IMR-90 (cell line): ENCODE data around the gene VAMP7. TPM values are rescaled to one million over a fixed set of nuclear protein-coding genes. Genes with fewer than 3 reads are reported as not detected.

Experiments used
- ATAC-seq: fragments of 200-7000 bp; cut with Tn5 transposase; 2 replicates; pipeline ENCODE4 v1.9.1; 2020; ENCODE audit warnings: low read depth, mild to moderate bottlenecking, moderate library complexity
- BruUV-seq: library from RNA; stranded (reverse); fragments of 400-500 nt; replicated peaks from 2 replicates; lab custom pipeline; 2021; lab: Mats Ljungman, UMichigan
- CTCF ChIA-PET: fragments of 300-600 bp; formaldehyde crosslinking; extraction: SDS; loops from one replicate; lab custom pipeline; 2021; ENCODE audit warnings: antibody characterized with exemption; lab: Yijun Ruan, JAX
- POLR2A ChIA-PET: fragments of 300-600 bp; sonication (Branson Sonifier 250); formaldehyde crosslinking; loops from one replicate; lab custom pipeline; 2022; ENCODE audit warnings: antibody characterized with exemption; ENCODE audit not compliant: unreplicated experiment; lab: Charles Lee
- DNase-seq: peaks from one replicate; pipeline ENCODE4 v3.0.0; 2013
- H2AFZ ChIP-seq: replicated peaks from 2 replicates; pipeline ENCODE3; 2013; ENCODE audit warnings: low read length, mild to moderate bottlenecking; ENCODE audit not compliant: poor library complexity
- H2AK5ac ChIP-seq: 2 replicates; pipeline ENCODE4 v1.6.1; 2013; ENCODE audit warnings: low read depth, low read length, inconsistent platforms
- H2AK9ac ChIP-seq: replicated peaks from 2 replicates; pipeline ENCODE3; 2013; ENCODE audit warnings: mild to moderate bottlenecking, low read depth, low read length, moderate library complexity; ENCODE audit not compliant: poor library complexity
- H2BK120ac ChIP-seq: 2 replicates; pipeline ENCODE4 v1.6.1; 2013; ENCODE audit warnings: low read depth, low read length, inconsistent platforms
- H2BK15ac ChIP-seq: 3 replicates; pipeline ENCODE4 v1.6.1; 2013; ENCODE audit warnings: low read depth, low read length, inconsistent platforms
- H2BK20ac ChIP-seq: 2 replicates; pipeline ENCODE4 v1.6.1; 2013; ENCODE audit warnings: low read depth, mild to moderate bottlenecking, inconsistent platforms, low read length, moderate library complexity
- H2BK5ac ChIP-seq: 2 replicates; pipeline ENCODE4 v1.6.1; 2013; ENCODE audit warnings: mild to moderate bottlenecking, low read depth, low read length, inconsistent platforms; ENCODE audit not compliant: poor library complexity, severe bottlenecking
- H3K14ac ChIP-seq: replicated peaks from 2 replicates; pipeline ENCODE4 v1.6.1; 2013; ENCODE audit warnings: low read depth, low read length, inconsistent platforms
- H3K18ac ChIP-seq: 2 replicates; pipeline ENCODE4 v1.6.1; 2013; ENCODE audit warnings: low read depth, low read length, control low read depth
- H3K23ac ChIP-seq: 2 replicates; pipeline ENCODE4 v1.6.1; 2013; ENCODE audit warnings: low read depth, low read length, inconsistent platforms
- H3K27ac ChIP-seq: 2 replicates; pipeline ENCODE4 v1.5.1; 2013; ENCODE audit warnings: mild to moderate bottlenecking, control low read depth, low read length; ENCODE audit not compliant: insufficient read depth
- H3K27me3 ChIP-seq: 2 replicates; pipeline ENCODE4 v1.6.1; 2013; ENCODE audit warnings: low read length; ENCODE audit not compliant: control insufficient read depth, insufficient read depth
- H3K36me3 ChIP-seq: 2 replicates; pipeline ENCODE4 v1.6.1; 2013; ENCODE audit warnings: low read length, mixed read lengths; ENCODE audit not compliant: control insufficient read depth, insufficient read depth
- H3K4ac ChIP-seq: 2 replicates; pipeline ENCODE4 v1.6.1; 2013; ENCODE audit warnings: low read depth, low read length, inconsistent platforms
- H3K4me1 ChIP-seq: 2 replicates; pipeline ENCODE4 v1.6.1; 2013; ENCODE audit warnings: low read length, mixed read lengths; ENCODE audit not compliant: control insufficient read depth, insufficient read depth
- H3K4me2 ChIP-seq: 2 replicates; pipeline ENCODE4 v1.6.1; 2013; ENCODE audit warnings: low read depth, mild to moderate bottlenecking, control low read depth, low read length, moderate library complexity
- H3K4me3 ChIP-seq: 2 replicates; pipeline ENCODE4 v1.5.1; 2013; ENCODE audit warnings: low read depth, mild to moderate bottlenecking, control low read depth, low read length, moderate library complexity; ENCODE audit not compliant: insufficient read depth
- H3K56ac ChIP-seq: 2 replicates; pipeline ENCODE4 v1.6.1; 2013; ENCODE audit warnings: low read length, inconsistent platforms; ENCODE audit not compliant: insufficient read depth; ENCODE audit errors: extremely low read depth
- H3K79me1 ChIP-seq, 2 experiments: 2 replicates each; pipeline ENCODE4 v1.6.1; 2013; ENCODE audit warnings: low read length in 2 of 2, inconsistent platforms in 1 of 2, low read depth in 1 of 2
- H3K9ac ChIP-seq: 2 replicates; pipeline ENCODE4 v1.6.1; 2013; ENCODE audit warnings: low read depth, low read length, control low read depth
- H3K9me1 ChIP-seq: 2 replicates; pipeline ENCODE4 v1.6.1; 2013; ENCODE audit warnings: low read length, inconsistent platforms; ENCODE audit not compliant: insufficient read depth
- H3K9me3 ChIP-seq: 2 replicates; pipeline ENCODE4 v1.6.1; 2013; ENCODE audit warnings: low read length; ENCODE audit not compliant: control insufficient read depth, insufficient read depth
- H4K20me1 ChIP-seq: 2 replicates; pipeline ENCODE4 v1.6.1; 2013; ENCODE audit warnings: low read length, inconsistent platforms; ENCODE audit not compliant: insufficient read depth
- H4K5ac ChIP-seq: 2 replicates; pipeline ENCODE4 v1.6.1; 2013; ENCODE audit warnings: mild to moderate bottlenecking, low read depth, low read length, control low read depth
- H4K8ac ChIP-seq, 2 experiments: 2 replicates each; pipeline ENCODE4 v1.6.1; 2013; ENCODE audit warnings: low read depth in 2 of 2, low read length in 2 of 2, control low read depth in 1 of 2, inconsistent platforms in 1 of 2
- H4K91ac ChIP-seq: 2 replicates; pipeline ENCODE4 v1.6.1; 2013; ENCODE audit warnings: low read depth, low read length, inconsistent platforms; ENCODE audit not compliant: insufficient read depth
- BHLHE40 ChIP-seq: fragments of 150-350 bp; IDR thresholded peaks from 2 replicates; pipeline ENCODE4 v1.6.1; 2016; ENCODE audit warnings: mild to moderate bottlenecking, low read depth, low read length
- POLR2A ChIP-seq: IDR thresholded peaks from 2 replicates; pipeline ENCODE4 v1.6.1; 2012; ENCODE audit warnings: mild to moderate bottlenecking, low read depth, low read length
- WGBS, 2 experiments: methylation state at CpG; one replicate each; pipeline versions ENCODE4 v1.1.5 to v1.1.7; 2013; ENCODE audit warnings: missing lambda C conversion rate in 2 of 2; ENCODE audit not compliant: insufficient read length in 1 of 2; ENCODE audit errors: extremely low coverage in 2 of 2; 5-methylcytosine and 5-hydroxymethylcytosine counted together
- dilution Hi-C: fragments of 300-500 bp; cut with HindIII; formaldehyde crosslinking; loops from one replicate; pipeline ENCODE4 v1.14.3; 2018; ENCODE audit warnings: low sequenced_read_pairs; ENCODE audit not compliant: unreplicated experiment
- in situ Hi-C: fragments of 300-500 bp; cut with MboI; formaldehyde crosslinking; loops from 3 replicates; pipeline ENCODE4 v1.14.3; 2019; ENCODE audit warnings: low sequenced_read_pairs, inconsistent platforms, mixed read lengths
- intact Hi-C: fragments of 100-400 bp; cut with micrococcal nuclease; formaldehyde crosslinking; loops from 2 replicates; pipeline ENCODE4 v1.10.0; 2022
- polyA plus RNA-seq, 3 experiments: library from polyadenylated mRNA; depleted of rRNA; stranded (reverse); fragments of >200 nt; gene quantifications; 2 replicates each; pipeline ENCODE4 v1.2.3, GENCODE V29; 2012; ENCODE audit warnings: low replicate concordance in 1 of 3
- total RNA-seq: library from RNA; depleted of rRNA; stranded (reverse); fragments of >200 nt; gene quantifications from 2 replicates; pipeline ENCODE4 v1.2.3, GENCODE V29; 2012

The VAMP7 gene
- total and polyA plus RNA-seq, 2 of the 4 experiments (the other 2 are of a cell fraction): 21.7 to 39.1 TPM

- no peak overlapping the region for H4K8ac ChIP-seq
- ATAC-seq (no peak), DNase-seq (no peak)
- H2BK5ac ChIP-seq: no peak overlapping the region
- H3K14ac ChIP-seq: no peak overlapping the region
- no peak overlapping the region for H2AFZ ChIP-seq
- H3K18ac ChIP-seq: no peak overlapping the region
- CTCF ChIA-PET: no interaction called here
- no CpG with 5 or more reads among the region's 3 CpGs for WGBS, 2 experiments
- no peak overlapping the region for H3K27ac ChIP-seq
- peaks cover 6 to 14% of the 10 kb centered on the region in 2 experiments; a peak in 3 of 4 replicates for H3K79me1 ChIP-seq
- no peaks in the 10 kb centered on the region for H4K20me1 ChIP-seq
- no peaks in the 10 kb centered on the region for H3K9me1 ChIP-seq
- in situ Hi-C loops: no loop called here
- peaks cover 14% of the 10 kb centered on the region for H3K36me3 ChIP-seq
- H3K9ac ChIP-seq: no peak overlapping the region
- intact Hi-C loops: no loop called here
- H3K4me2 ChIP-seq: no peak overlapping the region
- H3K23ac ChIP-seq: no peak overlapping the region
- H4K91ac ChIP-seq: no peak overlapping the region
- H2BK120ac ChIP-seq: no peak overlapping the region
- no peaks in the 10 kb centered on the region for H3K9me3 ChIP-seq
- dilution Hi-C loops: no loop called here
- H2BK15ac ChIP-seq: no peak overlapping the region
- no peak overlapping the region for H2AK5ac ChIP-seq
- no peak overlapping the region for H2BK20ac ChIP-seq
- H3K27me3 ChIP-seq: no peaks in the 10 kb centered on the region
- BruUV-seq: no TSS peak
- H3K4ac ChIP-seq: no peak overlapping the region
- no peak for TF ChIP-seq POLR2A
- no peak for TF ChIP-seq BHLHE40
- POLR2A ChIA-PET: no interaction called here
- no peak overlapping the region for H2AK9ac ChIP-seq
- no peak overlapping the region for H3K4me3 ChIP-seq
- no peak overlapping the region for H4K5ac ChIP-seq
- no peak overlapping the region for H3K56ac ChIP-seq
- H3K4me1 ChIP-seq: peaks cover 5% of the 10 kb centered on the region; the same call in 1 of the 2 replicates
Measured at GRCh38 chrX:155891446-155892210, 10.5 kb downstream of the VAMP7 start.
